ENCODE measurements around the gene SEC14L3.

GRCh38 chr22:30416837-30417236 lies 55.0 kb downstream of the SEC14L3 start:
- TF ChIP-seq CTCF (IDR thresholded peaks at IDR 0.05) (no peak), POLR2A (IDR thresholded peaks at IDR 0.05) (no peak)
